ENCODE data around the gene FILIP1L. TPM values are rescaled to one million over a fixed set of nuclear protein-coding genes. Genes with fewer than 3 reads are reported as not detected.

Gene FILIP1L
- total RNA-seq (2012; rRNA removed), result 17.3 and 25.6 TPM in 2 replicates

DNA sequence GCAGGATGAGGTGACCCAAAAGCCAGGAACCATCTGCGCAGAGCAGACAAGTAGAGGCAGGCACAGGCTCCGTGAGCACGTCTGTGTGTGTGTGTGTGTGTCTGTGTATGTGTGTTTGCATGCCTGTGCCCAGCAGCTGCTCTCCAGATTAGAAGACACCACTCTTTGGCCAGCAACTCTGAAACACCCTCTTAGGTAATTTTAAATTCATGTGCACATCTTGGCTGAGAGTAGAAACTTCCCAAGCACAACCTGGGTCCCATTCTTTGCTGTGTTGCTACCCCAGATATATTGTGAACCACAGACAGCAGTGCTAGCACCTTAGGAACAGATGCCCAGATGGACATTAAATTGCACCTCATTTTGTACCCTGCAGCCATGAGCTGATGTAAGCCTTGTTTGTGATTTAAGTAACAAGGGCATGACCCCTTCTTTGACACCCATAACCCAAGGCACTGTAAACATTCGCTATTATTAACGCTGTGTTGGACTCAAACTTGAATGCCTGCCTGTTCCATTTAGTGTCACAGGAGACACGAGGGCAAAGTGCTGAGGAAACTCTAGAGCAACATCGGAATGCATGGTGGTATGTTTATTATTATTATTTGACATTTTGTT lies at the start of gene FILIP1L:
TSS of gene FILIP1L (minus strand) at position 89 of the 618 bp plus-strand sequence.
- no peaks in the 10 kb centered on the region for H3K27me3 ChIP-seq (ENCODE audit: control insufficient read depth, insufficient read depth, low read length)
- H3K36me3 ChIP-seq (ENCODE audit: insufficient read depth, low read length), result no peaks in the 10 kb centered on the region
- no peak within 1 kb of the TSS for H3K4me2 ChIP-seq (ENCODE audit: low read length)
- no peaks in the 10 kb centered on the region for H3K4me1 ChIP-seq (ENCODE audit: control insufficient read depth, insufficient read depth, low read length)
- no peak within 1 kb of the TSS for H3K4me3 ChIP-seq (ENCODE audit: low read length)
- H3K9ac ChIP-seq (ENCODE audit: low read depth, low read length), result no peak within 1 kb of the TSS
- H3K9me3 ChIP-seq (replicated peaks; ENCODE audit: low read length), result no peaks in the 10 kb centered on the region

GRCh38 chr3:100163787-100164186 lies 49.5 kb upstream of the FILIP1L start:
- Histone ChIP-seq H3K4me3 (ENCODE audit: low read length) (no peak overlapping the region), H3K36me3 (ENCODE audit: insufficient read depth, low read length) (no peaks in the 10 kb centered on the region), H3K9me3 (replicated peaks; ENCODE audit: low read length) (no peaks in the 10 kb centered on the region), H3K9ac (ENCODE audit: low read depth, low read length) (no peak overlapping the region), H3K4me1 (ENCODE audit: control insufficient read depth, insufficient read depth, low read length) (peaks cover 27% of the 10 kb centered on the region), H3K4me2 (ENCODE audit: low read length) (no peak overlapping the region), H3K27me3 (ENCODE audit: control insufficient read depth, insufficient read depth, low read length) (no peaks in the 10 kb centered on the region)

- Histone ChIP-seq H3K4me1 (ENCODE audit: control insufficient read depth, insufficient read depth, low read length) (peaks cover 35% of the 10 kb centered on the region), H3K4me3 (ENCODE audit: low read length) (no peak overlapping the region), H3K4me2 (ENCODE audit: low read length) (peak overlapping the region; percentile 65), H3K36me3 (ENCODE audit: insufficient read depth, low read length) (no peaks in the 10 kb centered on the region), H3K9me3 (replicated peaks; ENCODE audit: low read length) (peaks cover 5% of the 10 kb centered on the region), H3K27me3 (ENCODE audit: control insufficient read depth, insufficient read depth, low read length) (no peaks in the 10 kb centered on the region), H3K9ac (ENCODE audit: low read depth, low read length) (peak overlapping the region; percentile 2)
Observed at GRCh38 chr3:100160521-100160920, 46.2 kb upstream of the FILIP1L start.

GRCh38 chr3:100159331-100160153 lies 45.2 kb upstream of the FILIP1L start:
- H3K4me2 ChIP-seq (ENCODE audit: low read length), result peak overlapping the region; percentile 65
- no peaks in the 10 kb centered on the region for H3K27me3 ChIP-seq (ENCODE audit: control insufficient read depth, insufficient read depth, low read length)
- peaks cover 35% of the 10 kb centered on the region for H3K4me1 ChIP-seq (ENCODE audit: control insufficient read depth, insufficient read depth, low read length)
- H3K4me3 ChIP-seq (ENCODE audit: low read length), result peak overlapping the region; percentile 27
- peaks cover 5% of the 10 kb centered on the region for H3K9me3 ChIP-seq (replicated peaks; ENCODE audit: low read length)
- H3K36me3 ChIP-seq (ENCODE audit: insufficient read depth, low read length), result no peaks in the 10 kb centered on the region
- peak overlapping the region; percentile 51 for H3K9ac ChIP-seq (ENCODE audit: low read depth, low read length)

DNA sequence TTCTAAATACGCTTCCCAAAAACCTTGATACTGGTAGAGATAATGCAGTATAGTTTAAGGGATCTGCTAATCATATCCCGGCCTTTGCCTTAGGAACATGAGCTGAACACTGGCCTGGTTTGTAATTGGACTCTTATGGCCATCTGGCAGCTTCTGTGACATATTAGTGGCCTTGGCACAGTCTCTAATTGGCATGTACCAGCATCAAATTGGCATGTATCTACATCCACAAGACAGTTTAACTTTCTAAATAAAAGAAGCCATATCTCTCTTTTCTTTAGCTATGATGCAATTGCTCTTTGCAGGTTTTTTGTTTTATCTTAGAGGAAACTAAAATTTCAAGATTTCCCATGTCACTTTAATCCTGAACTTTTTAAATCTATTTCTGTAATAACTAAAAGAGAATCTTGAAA lies 44.6 kb upstream of the FILIP1L start:
- H3K4me2 ChIP-seq (ENCODE audit: low read length), result peak overlapping the region; percentile 65
- H3K9ac ChIP-seq (ENCODE audit: low read depth, low read length), result peak overlapping the region; percentile 51
- H3K4me3 ChIP-seq (ENCODE audit: low read length), result no peak overlapping the region
- no peaks in the 10 kb centered on the region for H3K36me3 ChIP-seq (ENCODE audit: insufficient read depth, low read length)
- no peaks in the 10 kb centered on the region for H3K27me3 ChIP-seq (ENCODE audit: control insufficient read depth, insufficient read depth, low read length)
- H3K4me1 ChIP-seq (ENCODE audit: control insufficient read depth, insufficient read depth, low read length), result peaks cover 35% of the 10 kb centered on the region
- H3K9me3 ChIP-seq (replicated peaks; ENCODE audit: low read length), result peaks cover 5% of the 10 kb centered on the region

GRCh38 chr3:100157685-100158084 lies 43.4 kb upstream of the FILIP1L start:
- Histone ChIP-seq H3K9me3 (replicated peaks; ENCODE audit: low read length) (peaks cover 5% of the 10 kb centered on the region), H3K4me2 (ENCODE audit: low read length) (no peak overlapping the region), H3K27me3 (ENCODE audit: control insufficient read depth, insufficient read depth, low read length) (no peaks in the 10 kb centered on the region), H3K9ac (ENCODE audit: low read depth, low read length) (no peak overlapping the region), H3K36me3 (ENCODE audit: insufficient read depth, low read length) (no peaks in the 10 kb centered on the region), H3K4me3 (ENCODE audit: low read length) (no peak overlapping the region), H3K4me1 (ENCODE audit: control insufficient read depth, insufficient read depth, low read length) (peaks cover 35% of the 10 kb centered on the region)

GRCh38 chr3:100155590-100155989 lies 41.3 kb upstream of the FILIP1L start:
- Histone ChIP-seq H3K9me3 (replicated peaks; ENCODE audit: low read length) (peaks cover 5% of the 10 kb centered on the region), H3K4me1 (ENCODE audit: control insufficient read depth, insufficient read depth, low read length) (peaks cover 26% of the 10 kb centered on the region), H3K9ac (ENCODE audit: low read depth, low read length) (no peak overlapping the region), H3K4me3 (ENCODE audit: low read length) (no peak overlapping the region), H3K36me3 (ENCODE audit: insufficient read depth, low read length) (no peaks in the 10 kb centered on the region), H3K4me2 (ENCODE audit: low read length) (no peak overlapping the region), H3K27me3 (ENCODE audit: control insufficient read depth, insufficient read depth, low read length) (no peaks in the 10 kb centered on the region)

GRCh38 chr3:100155128-100155527 lies 40.8 kb upstream of the FILIP1L start:
- Histone ChIP-seq H3K36me3 (ENCODE audit: insufficient read depth, low read length) (no peaks in the 10 kb centered on the region), H3K4me1 (ENCODE audit: control insufficient read depth, insufficient read depth, low read length) (peaks cover 21% of the 10 kb centered on the region), H3K9ac (ENCODE audit: low read depth, low read length) (no peak overlapping the region), H3K4me3 (ENCODE audit: low read length) (no peak overlapping the region), H3K27me3 (ENCODE audit: control insufficient read depth, insufficient read depth, low read length) (no peaks in the 10 kb centered on the region), H3K9me3 (replicated peaks; ENCODE audit: low read length) (peaks cover 5% of the 10 kb centered on the region), H3K4me2 (ENCODE audit: low read length) (no peak overlapping the region)

DNA sequence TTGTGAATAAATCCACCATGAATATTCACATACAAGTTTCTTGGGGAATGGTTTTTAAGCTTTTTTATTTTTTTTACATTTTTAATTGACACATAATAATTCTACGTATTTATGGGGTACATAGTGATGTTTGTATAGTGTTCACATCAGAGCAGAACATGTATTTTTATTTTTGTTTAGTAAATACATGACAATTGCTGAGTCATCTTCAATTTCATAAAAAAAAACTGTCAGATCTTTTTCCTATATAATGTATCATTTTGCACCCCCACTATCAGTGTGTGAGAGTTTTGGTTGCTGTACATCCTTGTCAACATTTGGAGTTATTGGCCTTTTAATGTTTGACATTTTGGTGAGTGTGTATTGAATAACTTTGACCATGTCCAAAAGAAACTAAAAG lies 39.9 kb upstream of the FILIP1L start:
- peaks cover 5% of the 10 kb centered on the region for H3K9me3 ChIP-seq (replicated peaks; ENCODE audit: low read length)
- no peak overlapping the region for H3K9ac ChIP-seq (ENCODE audit: low read depth, low read length)
- H3K4me1 ChIP-seq (ENCODE audit: control insufficient read depth, insufficient read depth, low read length), result peaks cover 12% of the 10 kb centered on the region
- H3K36me3 ChIP-seq (ENCODE audit: insufficient read depth, low read length), result no peaks in the 10 kb centered on the region
- no peak overlapping the region for H3K4me2 ChIP-seq (ENCODE audit: low read length)
- no peak overlapping the region for H3K4me3 ChIP-seq (ENCODE audit: low read length)
- H3K27me3 ChIP-seq (ENCODE audit: control insufficient read depth, insufficient read depth, low read length), result no peaks in the 10 kb centered on the region

GRCh38 chr3:100151024-100151707 lies 36.9 kb upstream of the FILIP1L start:
- H3K4me1 ChIP-seq (ENCODE audit: control insufficient read depth, insufficient read depth, low read length), result no peaks in the 10 kb centered on the region
- no peak overlapping the region for H3K9ac ChIP-seq (ENCODE audit: low read depth, low read length)

DNA sequence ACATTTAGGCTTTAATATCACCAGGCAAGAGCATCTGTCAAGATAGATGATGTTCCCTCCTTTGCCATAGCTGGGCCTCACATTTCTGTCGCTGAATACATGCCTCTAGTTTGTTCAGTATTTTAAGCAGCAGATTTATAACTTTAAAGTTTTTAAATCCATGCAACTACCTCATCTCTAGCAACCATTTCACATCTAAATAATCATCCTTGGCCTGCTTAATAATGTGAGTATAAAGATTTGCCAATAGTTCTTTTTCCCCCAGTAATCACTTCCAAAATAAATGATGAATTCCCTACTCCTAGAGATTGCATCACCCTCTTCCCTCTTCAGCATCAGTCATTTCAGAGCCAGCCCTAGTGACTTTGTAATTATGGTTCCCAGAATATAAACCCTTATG lies 36.2 kb upstream of the FILIP1L start:
- Histone ChIP-seq H3K36me3 (ENCODE audit: insufficient read depth, low read length) (no peaks in the 10 kb centered on the region), H3K9me3 (replicated peaks; ENCODE audit: low read length) (no peaks in the 10 kb centered on the region), H3K9ac (ENCODE audit: low read depth, low read length) (no peak overlapping the region), H3K4me3 (ENCODE audit: low read length) (no peak overlapping the region), H3K4me2 (ENCODE audit: low read length) (no peak overlapping the region), H3K27me3 (ENCODE audit: control insufficient read depth, insufficient read depth, low read length) (no peaks in the 10 kb centered on the region), H3K4me1 (ENCODE audit: control insufficient read depth, insufficient read depth, low read length) (no peaks in the 10 kb centered on the region)

More at GRCh38 chr3:100151024-100151707, 36.9 kb upstream of the FILIP1L start:
- Histone ChIP-seq H3K36me3 (ENCODE audit: insufficient read depth, low read length) (no peaks in the 10 kb centered on the region), H3K4me2 (ENCODE audit: low read length) (no peak overlapping the region), H3K4me3 (ENCODE audit: low read length) (no peak overlapping the region), H3K27me3 (ENCODE audit: control insufficient read depth, insufficient read depth, low read length) (no peaks in the 10 kb centered on the region), H3K9me3 (replicated peaks; ENCODE audit: low read length) (peaks cover 5% of the 10 kb centered on the region)
